Measurements from ENCODE around the gene GPT2. TPM values are rescaled to one million over a fixed set of nuclear protein-coding genes. Genes with fewer than 3 reads are reported as not detected.
A peak's percentile ranks its signal among the peaks of the same experiment; 100 is the strongest.

Gene GPT2
- total RNA-seq, 1 experiment from 2014 or later: 42.6 TPM

- peaks cover 23% of the 10 kb centered on the region for H3K36me3 ChIP-seq (ENCODE audit: insufficient read depth, low read length)
- H3K4me3 ChIP-seq (ENCODE audit: low read length): peak overlapping the region; percentile 37; the same call in 1 of the 2 replicates
- no peaks in the 10 kb centered on the region for H3K9me2 ChIP-seq (replicated peaks; ENCODE audit: insufficient read depth, low read length)
- no peaks in the 10 kb centered on the region for H3K27me3 ChIP-seq (ENCODE audit: low read length)
- H3K4me1 ChIP-seq (ENCODE audit: low read length): peaks cover 94% of the 10 kb centered on the region
- H2AFZ ChIP-seq (ENCODE audit: low read length): no peak overlapping the region
- peak overlapping the region; percentile 54 for H3K4me2 ChIP-seq (ENCODE audit: low read depth, low read length, poor library complexity, severe bottlenecking)
- no peaks in the 10 kb centered on the region for H4K20me1 ChIP-seq (ENCODE audit: insufficient read depth, low read depth, low read length)
- no peaks in the 10 kb centered on the region for H3K79me2 ChIP-seq (ENCODE audit: low read length)
- H3K9ac ChIP-seq (ENCODE audit: low read length): peak overlapping the region; percentile 65
- peak; percentile 88 for DNase-seq
- peak overlapping the region; percentile 98 for H3K27ac ChIP-seq (ENCODE audit: low read length)
- H3K9me3 ChIP-seq (ENCODE audit: low read length): no peaks in the 10 kb centered on the region
Observed at GRCh38 chr16:46916980-46917379, 32.8 kb downstream of the GPT2 start.

GRCh38 chr16:46918400-46918799 lies 34.2 kb downstream of the GPT2 start:
- Histone ChIP-seq H3K9ac (ENCODE audit: low read length) (peak overlapping the region; percentile 65), H3K36me3 (ENCODE audit: insufficient read depth, low read length) (peaks cover 29% of the 10 kb centered on the region), H2AFZ (ENCODE audit: low read length) (no peak overlapping the region), H3K27me3 (ENCODE audit: low read length) (no peaks in the 10 kb centered on the region), H3K9me2 (replicated peaks; ENCODE audit: insufficient read depth, low read length) (no peaks in the 10 kb centered on the region), H3K4me3 (ENCODE audit: low read length) (peak overlapping the region; percentile 31; the same call in 1 of the 2 replicates), H4K20me1 (ENCODE audit: insufficient read depth, low read depth, low read length) (no peaks in the 10 kb centered on the region), H3K9me3 (ENCODE audit: low read length) (no peaks in the 10 kb centered on the region), H3K4me1 (ENCODE audit: low read length) (peaks cover 80% of the 10 kb centered on the region), H3K27ac (ENCODE audit: low read length) (peak overlapping the region; percentile 98), H3K4me2 (ENCODE audit: low read depth, low read length, poor library complexity, severe bottlenecking) (peak overlapping the region; percentile 54), H3K79me2 (ENCODE audit: low read length) (no peaks in the 10 kb centered on the region)
- no peak for DNase-seq

GRCh38 chr16:46918905-46919792 lies 35.0 kb downstream of the GPT2 start:
- no peaks in the 10 kb centered on the region for H3K27me3 ChIP-seq (ENCODE audit: low read length)
- H3K79me2 ChIP-seq (ENCODE audit: low read length): no peaks in the 10 kb centered on the region
- H3K4me3 ChIP-seq (ENCODE audit: low read length): peak overlapping the region; percentile 31; the same call in 1 of the 2 replicates
- H4K20me1 ChIP-seq (ENCODE audit: insufficient read depth, low read depth, low read length): no peaks in the 10 kb centered on the region
- H3K36me3 ChIP-seq (ENCODE audit: insufficient read depth, low read length): peaks cover 29% of the 10 kb centered on the region
- no peaks in the 10 kb centered on the region for H3K9me3 ChIP-seq (ENCODE audit: low read length)
- H2AFZ ChIP-seq (ENCODE audit: low read length): no peak overlapping the region
- peak; percentile 76 for DNase-seq
- H3K4me2 ChIP-seq (ENCODE audit: low read depth, low read length, poor library complexity, severe bottlenecking): peak overlapping the region; percentile 54
- H3K9me2 ChIP-seq (replicated peaks; ENCODE audit: insufficient read depth, low read length): no peaks in the 10 kb centered on the region
- H3K27ac ChIP-seq (ENCODE audit: low read length): peak overlapping the region; percentile 98
- peaks cover 73% of the 10 kb centered on the region for H3K4me1 ChIP-seq (ENCODE audit: low read length)
- peak overlapping the region; percentile 65 for H3K9ac ChIP-seq (ENCODE audit: low read length)

- no peaks in the 10 kb centered on the region for H3K9me2 ChIP-seq (replicated peaks; ENCODE audit: insufficient read depth, low read length)
- no peak overlapping the region for H2AFZ ChIP-seq (ENCODE audit: low read length)
- DNase-seq: no peak
- H3K27ac ChIP-seq (ENCODE audit: low read length): no peak overlapping the region
- no peaks in the 10 kb centered on the region for H3K9me3 ChIP-seq (ENCODE audit: low read length)
- no peaks in the 10 kb centered on the region for H3K27me3 ChIP-seq (ENCODE audit: low read length)
- peaks cover 23% of the 10 kb centered on the region for H3K36me3 ChIP-seq (ENCODE audit: insufficient read depth, low read length)
- H3K4me3 ChIP-seq (ENCODE audit: low read length): no peak overlapping the region
- H3K79me2 ChIP-seq (ENCODE audit: low read length): no peaks in the 10 kb centered on the region
- no peak overlapping the region for H3K4me2 ChIP-seq (ENCODE audit: low read depth, low read length, poor library complexity, severe bottlenecking)
- H3K9ac ChIP-seq (ENCODE audit: low read length): no peak overlapping the region
- H4K20me1 ChIP-seq (ENCODE audit: insufficient read depth, low read depth, low read length): no peaks in the 10 kb centered on the region
- peaks cover 59% of the 10 kb centered on the region for H3K4me1 ChIP-seq (ENCODE audit: low read length)
Observed at GRCh38 chr16:46920402-46921068, 36.4 kb downstream of the GPT2 start.

GRCh38 chr16:46922239-46922638 lies 38.1 kb downstream of the GPT2 start:
- no peak overlapping the region for H3K4me3 ChIP-seq (ENCODE audit: low read length)
- H3K36me3 ChIP-seq (ENCODE audit: insufficient read depth, low read length): peaks cover 20% of the 10 kb centered on the region
- no peaks in the 10 kb centered on the region for H3K9me3 ChIP-seq (ENCODE audit: low read length)
- no peaks in the 10 kb centered on the region for H3K27me3 ChIP-seq (ENCODE audit: low read length)
- H3K27ac ChIP-seq (ENCODE audit: low read length): no peak overlapping the region
- H4K20me1 ChIP-seq (ENCODE audit: insufficient read depth, low read depth, low read length): no peaks in the 10 kb centered on the region
- H3K4me1 ChIP-seq (ENCODE audit: low read length): peaks cover 42% of the 10 kb centered on the region
- no peaks in the 10 kb centered on the region for H3K9me2 ChIP-seq (replicated peaks; ENCODE audit: insufficient read depth, low read length)
- no peak for DNase-seq
- no peaks in the 10 kb centered on the region for H3K79me2 ChIP-seq (ENCODE audit: low read length)
- H3K9ac ChIP-seq (ENCODE audit: low read length): no peak overlapping the region
- H2AFZ ChIP-seq (ENCODE audit: low read length): no peak overlapping the region
- no peak overlapping the region for H3K4me2 ChIP-seq (ENCODE audit: low read depth, low read length, poor library complexity, severe bottlenecking)

- Histone ChIP-seq H3K4me2 (ENCODE audit: low read depth, low read length, poor library complexity, severe bottlenecking) (no peak overlapping the region), H3K9me3 (ENCODE audit: low read length) (no peaks in the 10 kb centered on the region), H3K27ac (ENCODE audit: low read length) (no peak overlapping the region), H3K79me2 (ENCODE audit: low read length) (no peaks in the 10 kb centered on the region), H4K20me1 (ENCODE audit: insufficient read depth, low read depth, low read length) (no peaks in the 10 kb centered on the region), H3K27me3 (ENCODE audit: low read length) (no peaks in the 10 kb centered on the region), H3K4me3 (ENCODE audit: low read length) (no peak overlapping the region), H3K4me1 (ENCODE audit: low read length) (peaks cover 27% of the 10 kb centered on the region), H2AFZ (ENCODE audit: low read length) (no peak overlapping the region), H3K36me3 (ENCODE audit: insufficient read depth, low read length) (peaks cover 9% of the 10 kb centered on the region; the same call in 1 of the 2 replicates), H3K9ac (ENCODE audit: low read length) (no peak overlapping the region), H3K9me2 (replicated peaks; ENCODE audit: insufficient read depth, low read length) (no peaks in the 10 kb centered on the region)
- no peak for DNase-seq
Observed at GRCh38 chr16:46923513-46924295, 39.5 kb downstream of the GPT2 start.

- Histone ChIP-seq H3K9ac (ENCODE audit: low read length) (no peak overlapping the region), H3K79me2 (ENCODE audit: low read length) (no peaks in the 10 kb centered on the region), H3K4me2 (ENCODE audit: low read depth, low read length, poor library complexity, severe bottlenecking) (no peak overlapping the region)
Observed at GRCh38 chr16:46924402-46924801, 40.2 kb downstream of the GPT2 start.

More at GRCh38 chr16:46924402-46924801, 40.2 kb downstream of the GPT2 start:
- Histone ChIP-seq H2AFZ (ENCODE audit: low read length) (no peak overlapping the region), H3K4me1 (ENCODE audit: low read length) (peaks cover 20% of the 10 kb centered on the region), H3K9me2 (replicated peaks; ENCODE audit: insufficient read depth, low read length) (no peaks in the 10 kb centered on the region), H3K4me3 (ENCODE audit: low read length) (no peak overlapping the region), H3K27me3 (ENCODE audit: low read length) (no peaks in the 10 kb centered on the region), H3K27ac (ENCODE audit: low read length) (no peak overlapping the region), H3K9me3 (ENCODE audit: low read length) (no peaks in the 10 kb centered on the region), H4K20me1 (ENCODE audit: insufficient read depth, low read depth, low read length) (no peaks in the 10 kb centered on the region), H3K36me3 (ENCODE audit: insufficient read depth, low read length) (peaks cover 13% of the 10 kb centered on the region; the same call in 1 of the 2 replicates)
- no peak for DNase-seq

All from Karpas-422 (cell line).